ENCODE data around the gene MAP7D2. TPM values are rescaled to one million over a fixed set of nuclear protein-coding genes. Genes with fewer than 3 reads are reported as not detected.

Gene MAP7D2
- total RNA-seq, 1 experiment from 2014 or later: 0.19 TPM

GRCh38 chrX:19981947-19982346 is 134.8 kb downstream of the MAP7D2 start:
- BruUV-seq (replicated peaks): no TSS peak
- Mint-ChIP-seq H3K36me3 (ENCODE audit: insufficient read depth, unreplicated experiment) (no peaks in the 10 kb centered on the region), H3K4me3 (ENCODE audit: unreplicated experiment) (no peak overlapping the region), H3K9me3 (ENCODE audit: unreplicated experiment) (no peaks in the 10 kb centered on the region), H3K4me1 (ENCODE audit: insufficient read depth, unreplicated experiment) (peaks cover 6% of the 10 kb centered on the region), H3K27me3 (ENCODE audit: insufficient read depth, unreplicated experiment) (peaks cover 51% of the 10 kb centered on the region), H3K27ac (ENCODE audit: low read depth, unreplicated experiment) (no peak overlapping the region)
- CTCF ChIA-PET: interaction anchor here (0.6 to 0.7 kb wide), 4 partner anchors 29 to 254 kb away, joined by 3 to 4 read pairs (median 4); no protein-coding TSS in a partner anchor
- TF ChIP-seq, protein P1, sequence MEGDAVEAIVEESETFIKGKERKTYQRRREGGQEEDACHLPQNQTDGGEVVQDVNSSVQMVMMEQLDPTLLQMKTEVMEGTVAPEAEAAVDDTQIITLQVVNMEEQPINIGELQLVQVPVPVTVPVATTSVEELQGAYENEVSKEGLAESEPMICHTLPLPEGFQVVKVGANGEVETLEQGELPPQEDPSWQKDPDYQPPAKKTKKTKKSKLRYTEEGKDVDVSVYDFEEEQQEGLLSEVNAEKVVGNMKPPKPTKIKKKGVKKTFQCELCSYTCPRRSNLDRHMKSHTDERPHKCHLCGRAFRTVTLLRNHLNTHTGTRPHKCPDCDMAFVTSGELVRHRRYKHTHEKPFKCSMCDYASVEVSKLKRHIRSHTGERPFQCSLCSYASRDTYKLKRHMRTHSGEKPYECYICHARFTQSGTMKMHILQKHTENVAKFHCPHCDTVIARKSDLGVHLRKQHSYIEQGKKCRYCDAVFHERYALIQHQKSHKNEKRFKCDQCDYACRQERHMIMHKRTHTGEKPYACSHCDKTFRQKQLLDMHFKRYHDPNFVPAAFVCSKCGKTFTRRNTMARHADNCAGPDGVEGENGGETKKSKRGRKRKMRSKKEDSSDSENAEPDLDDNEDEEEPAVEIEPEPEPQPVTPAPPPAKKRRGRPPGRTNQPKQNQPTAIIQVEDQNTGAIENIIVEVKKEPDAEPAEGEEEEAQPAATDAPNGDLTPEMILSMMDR (IDR thresholded peaks at IDR 0.05; ENCODE audit: unreplicated experiment): no peak
- DNase-seq (ENCODE audit: unreplicated experiment): no peak
- POLR2A ChIA-PET: no interaction called here
- intact Hi-C loops (cut with micrococcal nuclease): no loop called here

GRCh38 chrX:19975845-19976244 is 140.9 kb downstream of the MAP7D2 start:
- intact Hi-C loops (cut with micrococcal nuclease): no loop called here
- Mint-ChIP-seq H3K4me3 (ENCODE audit: unreplicated experiment) (no peak overlapping the region), H3K9me3 (ENCODE audit: unreplicated experiment) (no peaks in the 10 kb centered on the region), H3K27me3 (ENCODE audit: insufficient read depth, unreplicated experiment) (peaks cover 65% of the 10 kb centered on the region), H3K36me3 (ENCODE audit: insufficient read depth, unreplicated experiment) (no peaks in the 10 kb centered on the region), H3K27ac (ENCODE audit: low read depth, unreplicated experiment) (no peak overlapping the region), H3K4me1 (ENCODE audit: insufficient read depth, unreplicated experiment) (no peaks in the 10 kb centered on the region)
- TF ChIP-seq, protein P1 (IDR thresholded peaks at IDR 0.05; ENCODE audit: unreplicated experiment): no peak
- CTCF ChIA-PET: interaction anchor here (1.1 kb wide), 1 partner anchor 71 kb away, joined by 4 read pairs; no protein-coding TSS in a partner anchor
- no peak for DNase-seq (ENCODE audit: unreplicated experiment)
- POLR2A ChIA-PET: no interaction called here
- BruUV-seq (replicated peaks): no TSS peak

GRCh38 chrX:19972984-19973383 is 143.7 kb downstream of the MAP7D2 start:
- intact Hi-C loops (cut with micrococcal nuclease): no loop called here
- peaks cover 60% of the 10 kb centered on the region for H3K27me3 Mint-ChIP-seq (ENCODE audit: insufficient read depth, unreplicated experiment)
- H3K27ac Mint-ChIP-seq (ENCODE audit: low read depth, unreplicated experiment): no peak overlapping the region
- H3K4me3 Mint-ChIP-seq (ENCODE audit: unreplicated experiment): no peak overlapping the region
- DNase-seq (ENCODE audit: unreplicated experiment): no peak
- H3K36me3 Mint-ChIP-seq (ENCODE audit: insufficient read depth, unreplicated experiment): no peaks in the 10 kb centered on the region
- H3K9me3 Mint-ChIP-seq (ENCODE audit: unreplicated experiment): no peaks in the 10 kb centered on the region
- ChIA-PET POLR2A (interaction anchor here (0.7 kb wide), 1 partner anchor 14 kb away, joined by 3 read pairs; no protein-coding TSS in a partner anchor), CTCF (interaction anchor here (0.7 kb wide), 1 partner anchor 104 kb away, joined by 3 read pairs; no protein-coding TSS in a partner anchor)
- H3K4me1 Mint-ChIP-seq (ENCODE audit: insufficient read depth, unreplicated experiment): no peaks in the 10 kb centered on the region
- no TSS peak for BruUV-seq (replicated peaks)
- TF ChIP-seq, protein P1 (IDR thresholded peaks at IDR 0.05; ENCODE audit: unreplicated experiment): no peak

GRCh38 chrX:19968276-19968675 is 148.4 kb downstream of the MAP7D2 start:
- no peak overlapping the region for H3K4me3 Mint-ChIP-seq (ENCODE audit: unreplicated experiment)
- H3K4me1 Mint-ChIP-seq (ENCODE audit: insufficient read depth, unreplicated experiment): no peaks in the 10 kb centered on the region
- H3K27ac Mint-ChIP-seq (ENCODE audit: low read depth, unreplicated experiment): no peak overlapping the region
- intact Hi-C loops (cut with micrococcal nuclease): no loop called here
- H3K9me3 Mint-ChIP-seq (ENCODE audit: unreplicated experiment): no peaks in the 10 kb centered on the region
- TF ChIP-seq, protein P1 (IDR thresholded peaks at IDR 0.05; ENCODE audit: unreplicated experiment): no peak
- ChIA-PET POLR2A (no interaction called here), CTCF (interaction anchor here (0.6 kb wide), 1 partner anchor 33 kb away, joined by 4 read pairs; no protein-coding TSS in a partner anchor)
- no peak for DNase-seq (ENCODE audit: unreplicated experiment)
- peaks cover 6% of the 10 kb centered on the region for H3K36me3 Mint-ChIP-seq (ENCODE audit: insufficient read depth, unreplicated experiment)
- BruUV-seq (replicated peaks): no TSS peak
- peaks cover 69% of the 10 kb centered on the region for H3K27me3 Mint-ChIP-seq (ENCODE audit: insufficient read depth, unreplicated experiment)
